ENCODE measurements around the gene BCCIP.

Gene BCCIP

GRCh38 chr10:125843603-125844329 is 20.4 kb downstream of the BCCIP start:
- H3K4me3 Mint-ChIP-seq: no peak overlapping the region
- no peaks in the 10 kb centered on the region for H3K9me3 Mint-ChIP-seq
- peaks cover 16% of the 10 kb centered on the region for H3K4me1 Mint-ChIP-seq
- TF ChIP-seq, protein P1, sequence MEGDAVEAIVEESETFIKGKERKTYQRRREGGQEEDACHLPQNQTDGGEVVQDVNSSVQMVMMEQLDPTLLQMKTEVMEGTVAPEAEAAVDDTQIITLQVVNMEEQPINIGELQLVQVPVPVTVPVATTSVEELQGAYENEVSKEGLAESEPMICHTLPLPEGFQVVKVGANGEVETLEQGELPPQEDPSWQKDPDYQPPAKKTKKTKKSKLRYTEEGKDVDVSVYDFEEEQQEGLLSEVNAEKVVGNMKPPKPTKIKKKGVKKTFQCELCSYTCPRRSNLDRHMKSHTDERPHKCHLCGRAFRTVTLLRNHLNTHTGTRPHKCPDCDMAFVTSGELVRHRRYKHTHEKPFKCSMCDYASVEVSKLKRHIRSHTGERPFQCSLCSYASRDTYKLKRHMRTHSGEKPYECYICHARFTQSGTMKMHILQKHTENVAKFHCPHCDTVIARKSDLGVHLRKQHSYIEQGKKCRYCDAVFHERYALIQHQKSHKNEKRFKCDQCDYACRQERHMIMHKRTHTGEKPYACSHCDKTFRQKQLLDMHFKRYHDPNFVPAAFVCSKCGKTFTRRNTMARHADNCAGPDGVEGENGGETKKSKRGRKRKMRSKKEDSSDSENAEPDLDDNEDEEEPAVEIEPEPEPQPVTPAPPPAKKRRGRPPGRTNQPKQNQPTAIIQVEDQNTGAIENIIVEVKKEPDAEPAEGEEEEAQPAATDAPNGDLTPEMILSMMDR (IDR thresholded peaks at IDR 0.05; ENCODE audit: unreplicated experiment in 3 of 3): no peak
- H3K27me3 Mint-ChIP-seq (ENCODE audit: low read depth): no peaks in the 10 kb centered on the region
- H3K27ac Mint-ChIP-seq: peak overlapping the region in 2 of 3 experiments; percentile 9 to 79
- H3K36me3 Mint-ChIP-seq (ENCODE audit: low read depth): peaks cover 62% of the 10 kb centered on the region

GRCh38 chr10:125844751-125845221 is 21.4 kb downstream of the BCCIP start:
- Mint-ChIP-seq H3K4me1 (peaks cover 16% of the 10 kb centered on the region), H3K4me3 (no peak overlapping the region), H3K27me3 (ENCODE audit: low read depth) (no peaks in the 10 kb centered on the region), H3K9me3 (no peaks in the 10 kb centered on the region), H3K36me3 (ENCODE audit: low read depth) (peaks cover 61% of the 10 kb centered on the region), H3K27ac (peak overlapping the region; percentile 9 to 79 (median 35))
- TF ChIP-seq, protein P1 (IDR thresholded peaks at IDR 0.05; ENCODE audit: unreplicated experiment in 3 of 3): no peak

DNA sequence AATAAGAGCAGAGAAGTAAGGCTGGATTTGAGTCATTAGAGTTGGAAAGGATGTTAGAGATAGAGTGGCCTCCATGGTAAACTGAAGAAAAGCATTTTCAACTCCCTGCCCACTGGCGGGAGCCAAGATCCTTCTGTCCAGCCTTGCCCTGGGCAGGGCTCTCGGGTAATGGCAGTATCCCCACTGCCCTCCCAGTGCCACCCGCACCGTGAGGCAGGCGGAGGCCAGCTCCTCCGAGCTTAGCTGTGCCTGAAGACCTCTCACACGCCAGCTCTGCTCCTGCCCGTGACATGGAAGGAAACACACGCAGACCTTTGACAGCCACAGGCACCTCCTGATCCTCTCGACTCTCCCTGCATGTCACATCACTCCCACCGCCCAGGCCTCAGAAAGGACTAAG is 22.3 kb downstream of the BCCIP start:
- Mint-ChIP-seq H3K36me3 (ENCODE audit: low read depth) (peaks cover 56% of the 10 kb centered on the region), H3K4me1 (peaks cover 16% of the 10 kb centered on the region), H3K27me3 (ENCODE audit: low read depth) (no peaks in the 10 kb centered on the region), H3K4me3 (no peak overlapping the region), H3K27ac (no peak overlapping the region), H3K9me3 (no peaks in the 10 kb centered on the region)
- TF ChIP-seq, protein P1 (IDR thresholded peaks at IDR 0.05; ENCODE audit: unreplicated experiment in 3 of 3): no peak

DNA sequence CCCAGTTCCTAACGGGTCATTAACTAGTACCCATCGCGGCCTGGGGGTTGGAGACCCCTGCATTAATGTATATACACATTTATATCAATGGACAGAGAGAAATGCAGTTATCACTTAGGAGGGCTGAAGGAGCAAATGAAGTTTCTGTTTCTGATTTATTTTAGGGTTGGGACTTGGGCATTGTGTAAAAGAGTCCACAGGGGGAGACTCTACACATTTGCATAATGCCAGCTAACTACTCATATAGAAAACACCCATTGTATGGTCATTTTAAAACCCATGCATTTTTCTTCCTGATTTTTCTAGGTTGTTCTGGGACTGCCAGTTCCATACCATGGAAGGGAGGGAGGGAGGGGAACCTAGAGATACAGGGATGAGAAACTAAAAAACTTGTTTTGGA is 23.5 kb downstream of the BCCIP start:
- TF ChIP-seq, protein P1 (IDR thresholded peaks at IDR 0.05; ENCODE audit: unreplicated experiment in 3 of 3): no peak
- Mint-ChIP-seq H3K4me1 (peaks cover 16% of the 10 kb centered on the region), H3K4me3 (no peak overlapping the region), H3K9me3 (no peaks in the 10 kb centered on the region), H3K27ac (no peak overlapping the region), H3K27me3 (ENCODE audit: low read depth) (no peaks in the 10 kb centered on the region), H3K36me3 (ENCODE audit: low read depth) (peaks cover 59% of the 10 kb centered on the region)

DNA sequence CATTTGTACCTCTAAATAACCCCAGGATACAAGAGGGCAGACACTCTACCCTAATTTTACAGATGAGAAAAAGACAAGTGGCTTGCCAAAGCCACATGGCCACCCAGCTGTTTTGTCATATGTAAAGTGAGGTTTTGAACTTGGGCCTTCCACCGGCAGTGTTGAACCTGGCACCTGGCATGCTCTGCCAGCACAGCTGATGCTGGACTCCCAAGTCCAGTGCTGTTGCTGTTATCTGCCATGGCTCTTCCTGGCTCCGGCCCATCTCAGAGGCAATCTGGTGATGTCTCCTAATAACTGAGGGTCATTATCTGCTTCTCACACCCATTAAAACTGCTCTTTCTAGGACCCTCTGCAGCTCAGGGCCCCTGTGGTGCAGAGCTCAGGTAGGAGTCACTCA is 25.0 kb downstream of the BCCIP start:
- no peak overlapping the region for H3K27ac Mint-ChIP-seq
- peaks cover 16% of the 10 kb centered on the region for H3K4me1 Mint-ChIP-seq
- H3K4me3 Mint-ChIP-seq: no peak overlapping the region
- H3K36me3 Mint-ChIP-seq (ENCODE audit: low read depth): peaks cover 65% of the 10 kb centered on the region
- TF ChIP-seq, protein P1 (IDR thresholded peaks at IDR 0.05; ENCODE audit: unreplicated experiment in 3 of 3): no peak
- no peaks in the 10 kb centered on the region for H3K27me3 Mint-ChIP-seq (ENCODE audit: low read depth)
- no peaks in the 10 kb centered on the region for H3K9me3 Mint-ChIP-seq

GRCh38 chr10:125848857-125849256 is 25.5 kb downstream of the BCCIP start:
- Mint-ChIP-seq H3K9me3 (no peaks in the 10 kb centered on the region), H3K27me3 (ENCODE audit: low read depth) (no peaks in the 10 kb centered on the region), H3K36me3 (ENCODE audit: low read depth) (peaks cover 69% of the 10 kb centered on the region), H3K4me3 (no peak overlapping the region), H3K27ac (no peak overlapping the region), H3K4me1 (peaks cover 14% of the 10 kb centered on the region)
- TF ChIP-seq, protein P1 (IDR thresholded peaks at IDR 0.05; ENCODE audit: unreplicated experiment in 3 of 3): no peak

All from nephron (organoid).